Astrocyte of the spinal cord (primary cell): ENCODE results near the gene FBXO41.
A peak's percentile ranks its signal among the peaks of the same experiment; 100 is the strongest.

Experiments used
- DNase-seq: peaks from one replicate; pipeline ENCODE4 v3.0.0; 2011; ENCODE audit warnings: low read depth, low spot score
- H3K4me3 ChIP-seq: 2 replicates; pipeline ENCODE4 v1.5.1; 2011; ENCODE audit warnings: low read depth, mild to moderate bottlenecking, low read length, moderate library complexity
- CTCF ChIP-seq: IDR thresholded peaks from 2 replicates; pipeline ENCODE4 v1.5.1; 2012; ENCODE audit warnings: low read depth, mild to moderate bottlenecking, low read length, inconsistent platforms
- in situ Hi-C: cut with HindIII; loops from 2 replicates; pipeline ENCODE4 v1.10.0; 2017; ENCODE audit warnings: low sequenced_read_pairs

FBXO41 gene

GRCh38 chr2:73290049-73290839 is 6.0 kb upstream of the FBXO41 start:
- in situ Hi-C loops = no loop called here
- TF ChIP-seq CTCF = peak; percentile 77
- H3K4me3 ChIP-seq = no peak overlapping the region
- DNase-seq = no peak

- H3K4me3 ChIP-seq = no peak overlapping the region
- in situ Hi-C loops = no loop called here
- DNase-seq = no peak
- TF ChIP-seq CTCF = no peak
Observed at GRCh38 chr2:73289304-73289703, 5.0 kb upstream of the FBXO41 start.

- in situ Hi-C loops = no loop called here
- no peak for DNase-seq
- TF ChIP-seq CTCF = no peak
- H3K4me3 ChIP-seq = no peak overlapping the region
Observed at GRCh38 chr2:73286134-73286655, 1.9 kb upstream of the FBXO41 start.

GRCh38 chr2:73285159-73285739 is 971 bp upstream of the FBXO41 start:
- TF ChIP-seq CTCF = no peak

GRCh38 chr2:73283545-73284295 is 558 bp downstream of the FBXO41 start:
- DNase-seq = no peak
- peak overlapping the region; percentile 47 for H3K4me3 ChIP-seq
- in situ Hi-C loops = no loop called here
- no peak for TF ChIP-seq CTCF

More at GRCh38 chr2:73285159-73285739, 971 bp upstream of the FBXO41 start:
- H3K4me3 ChIP-seq = no peak overlapping the region
- in situ Hi-C loops = no loop called here
- no peak for DNase-seq

- H3K4me3 ChIP-seq = no peak overlapping the region
- no peak for DNase-seq
- no peak for TF ChIP-seq CTCF
- in situ Hi-C loops = no loop called here
Observed at GRCh38 chr2:73282924-73283544, 1.2 kb downstream of the FBXO41 start.
